ENCODE data around the gene GPR18.
"Not testable (repeated sequence)": the region's sequence is repeated elsewhere in the genome, so short reads cannot be mapped to it uniquely, and the experiment has no call there.

The GPR18 gene

GRCh38 chr13:99254830-99255229 is 3.3 kb downstream of the GPR18 start:
- no peak overlapping the region for H3K27ac ChIP-seq

GRCh38 chr13:99251921-99252320 is 6.3 kb downstream of the GPR18 start:
- ChIA-PET POLR2A (ENCODE audit: low non-redundant PET) (no interaction called here), CTCF (interaction anchor here (1.5 kb wide), 1 partner anchor 76 kb away, joined by 4 read pairs; no protein-coding TSS in a partner anchor)
- TF ChIP-seq CTCF (conservative IDR thresholded peaks at IDR 0.05; ENCODE audit: low read depth) = no peak
- DNase-seq (ENCODE audit: low spot score) = no peak
- no peak overlapping the region for H3K27ac ChIP-seq

More at GRCh38 chr13:99254830-99255229, 3.3 kb downstream of the GPR18 start:
- ChIA-PET CTCF (interaction anchor here (1.2 kb wide), 1 partner anchor 78 kb away, joined by 4 read pairs; no protein-coding TSS in a partner anchor), POLR2A (ENCODE audit: low non-redundant PET) (no interaction called here)
- no peak for TF ChIP-seq CTCF (conservative IDR thresholded peaks at IDR 0.05; ENCODE audit: low read depth)
- no peak for DNase-seq (ENCODE audit: low spot score)

DNA sequence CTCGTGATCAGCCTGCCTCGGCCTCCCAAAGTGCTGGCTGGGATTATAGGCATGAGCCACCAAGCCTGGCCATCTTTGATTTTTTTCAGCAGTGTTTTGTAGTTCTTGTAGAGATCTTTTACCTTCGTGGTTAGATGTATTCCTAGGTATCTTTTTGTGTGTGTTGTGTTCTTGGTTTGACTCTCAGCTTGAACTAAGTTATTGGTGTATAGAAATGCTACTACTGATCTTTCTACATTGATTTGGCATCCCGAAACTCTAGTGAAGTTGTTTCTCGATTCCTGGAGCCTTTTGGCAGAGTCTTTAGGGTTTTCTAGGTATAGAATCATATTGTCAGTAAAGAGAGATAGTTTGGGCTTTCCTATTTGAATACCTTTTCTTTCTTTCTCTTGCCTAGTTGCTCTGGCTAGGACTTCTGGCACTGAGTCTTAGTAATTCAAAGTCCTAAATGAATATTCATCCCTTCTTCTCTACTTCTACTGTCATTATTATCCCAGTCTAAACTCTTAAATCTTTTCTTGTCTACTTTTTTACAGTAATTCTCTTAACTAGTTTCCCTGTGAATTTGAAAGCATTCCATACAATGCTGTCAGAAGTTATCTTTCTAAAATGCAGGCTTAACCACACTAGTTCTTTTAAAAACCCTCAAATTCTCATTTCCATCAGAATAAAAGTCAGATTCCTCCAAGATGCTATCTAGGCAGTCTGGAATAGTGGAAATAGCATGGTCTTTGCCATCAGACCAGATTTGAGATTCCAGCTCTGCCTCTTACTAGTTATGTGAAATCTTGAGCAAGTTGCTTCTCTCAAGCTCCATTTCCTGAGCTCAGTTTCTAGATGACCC is 7.0 kb downstream of the GPR18 start:
- TF ChIP-seq CTCF (conservative IDR thresholded peaks at IDR 0.05; ENCODE audit: low read depth) = no peak
- no peak overlapping the region for H3K27ac ChIP-seq
- DNase-seq (ENCODE audit: low spot score) = no peak
- ChIA-PET CTCF (interaction anchor here (1.5 kb wide), 1 partner anchor 75 kb away, joined by 4 read pairs; no protein-coding TSS in a partner anchor), POLR2A (ENCODE audit: low non-redundant PET) (no interaction called here)

GRCh38 chr13:99249606-99250005 is 8.6 kb downstream of the GPR18 start:
- H3K27ac ChIP-seq; CTCF ChIA-PET; POLR2A ChIA-PET (ENCODE audit: low non-redundant PET); DNase-seq (ENCODE audit: low spot score): not testable (repeated sequence)

GRCh38 chr13:99249178-99249577 is 9.0 kb downstream of the GPR18 start:
- POLR2A ChIA-PET (ENCODE audit: low non-redundant PET); CTCF ChIA-PET; H3K27ac ChIP-seq; DNase-seq (ENCODE audit: low spot score): not testable (repeated sequence)

GRCh38 chr13:99246100-99246499 is 12.1 kb downstream of the GPR18 start:
- H3K27ac ChIP-seq = no peak overlapping the region
- no peak for TF ChIP-seq CTCF (conservative IDR thresholded peaks at IDR 0.05; ENCODE audit: low read depth)
- no peak for DNase-seq (ENCODE audit: low spot score)
- ChIA-PET POLR2A (ENCODE audit: low non-redundant PET) (no interaction called here), CTCF (no interaction called here)

DNA sequence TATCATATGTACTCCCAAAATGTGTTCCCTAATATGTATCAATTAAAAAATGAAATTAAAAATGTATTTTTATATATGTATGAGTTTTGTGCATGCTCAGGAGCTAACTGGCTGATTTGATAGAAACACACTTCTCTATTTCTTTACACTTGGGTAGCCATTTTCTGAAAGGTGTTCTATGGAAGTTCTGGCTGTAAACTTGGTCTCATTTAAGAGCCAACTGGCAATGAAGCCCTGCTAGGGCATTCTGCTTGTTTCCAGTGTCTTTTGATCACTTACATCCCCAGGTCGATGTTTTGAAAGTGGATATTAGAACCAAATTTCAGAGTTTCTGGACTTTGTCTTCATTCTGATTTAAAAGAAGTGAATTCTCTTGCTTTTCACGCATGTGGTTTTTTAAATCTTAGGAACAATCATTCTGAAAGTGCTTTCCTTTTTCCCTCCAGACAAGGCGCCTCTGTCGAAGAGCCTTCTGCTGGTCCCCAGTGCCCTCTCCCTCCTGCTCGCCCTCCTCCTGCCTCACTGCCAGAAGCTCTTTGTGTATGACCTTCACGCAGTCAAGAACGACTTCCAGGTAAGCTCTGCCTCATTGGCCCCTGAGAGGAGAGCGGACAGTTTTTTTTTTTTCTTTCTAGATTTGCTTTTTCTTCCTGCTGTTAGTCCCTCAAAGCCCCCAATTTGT is 20.1 kb downstream of the GPR18 start:
- ChIA-PET POLR2A (ENCODE audit: low non-redundant PET) (no interaction called here), CTCF (no interaction called here)
- DNase-seq (ENCODE audit: low spot score) = no peak
- no peak overlapping the region for H3K27ac ChIP-seq
- TF ChIP-seq CTCF (conservative IDR thresholded peaks at IDR 0.05; ENCODE audit: low read depth) = no peak
